Mesodermal cell (in vitro differentiated cells): ENCODE results near the gene HECTD3.
"Not testable (repeated sequence)": the region's sequence is repeated elsewhere in the genome, so short reads cannot be mapped to it uniquely, and the experiment has no call there.

Source experiments
- H3K27ac ChIP-seq: 2 replicates; pipeline ENCODE4 v1.7.0; 2013; ENCODE audit warnings: mild to moderate bottlenecking, low read depth, low read length, moderate library complexity; ENCODE audit not compliant: severe bottlenecking
- H3K36me3 ChIP-seq: 2 replicates; pipeline ENCODE4 v1.7.1; 2013; ENCODE audit warnings: mild to moderate bottlenecking, low read length, moderate library complexity; ENCODE audit not compliant: control insufficient read depth, insufficient read depth
- H3K4me1 ChIP-seq: one replicate; pipeline ENCODE4 v1.7.1; 2013; ENCODE audit warnings: mild to moderate bottlenecking, low read length; ENCODE audit not compliant: insufficient read depth, control insufficient read depth, poor library complexity, severe bottlenecking
- H3K4me3 ChIP-seq: 2 replicates; pipeline ENCODE4 v1.7.0; 2013; ENCODE audit warnings: low read length, control low read depth, mild to moderate bottlenecking; ENCODE audit not compliant: insufficient read depth, poor library complexity, severe bottlenecking; ENCODE audit errors: extremely low read depth
- H3K9me3 ChIP-seq: 2 replicates; pipeline ENCODE4 v1.7.1; 2013; ENCODE audit warnings: mild to moderate bottlenecking, low read length, moderate library complexity; ENCODE audit not compliant: control insufficient read depth
- WGBS, 2 experiments: methylation state at CpG; one replicate each; pipeline ENCODE4 v1.1.5; 2013; ENCODE audit warnings: missing lambda C conversion rate in 2 of 2; ENCODE audit not compliant: insufficient coverage in 2 of 2; 5-methylcytosine and 5-hydroxymethylcytosine counted together

The HECTD3 gene

DNA sequence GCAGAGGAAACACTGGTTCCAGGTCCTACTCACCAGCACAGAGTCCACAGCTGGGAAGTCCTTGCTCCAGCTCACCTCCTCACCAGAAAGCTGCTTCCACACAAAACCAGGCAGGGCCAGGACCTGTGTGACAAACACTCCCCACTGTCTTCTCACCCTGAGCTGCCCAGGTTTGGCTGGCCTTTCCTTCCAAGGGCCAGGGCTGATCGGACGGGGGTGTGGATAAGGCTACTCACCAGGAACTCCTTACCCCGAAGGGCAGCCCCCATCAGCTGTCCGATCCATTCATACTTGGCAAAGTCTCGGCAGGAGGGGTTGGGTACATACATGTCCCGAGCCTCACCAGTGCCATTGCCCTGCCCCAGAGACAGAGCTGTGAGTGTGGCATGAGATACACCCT lies 5.4 kb downstream of the HECTD3 start:
- Histone ChIP-seq H3K4me1 (peaks cover 7% of the 10 kb centered on the region), H3K9me3 (no peaks in the 10 kb centered on the region), H3K27ac (no peak overlapping the region), H3K36me3 (peaks cover 70% of the 10 kb centered on the region), H3K4me3 (no peak overlapping the region)
- 96 to 100% methylated on average over 6 of the region's 6 CpGs for WGBS, 2 experiments

DNA sequence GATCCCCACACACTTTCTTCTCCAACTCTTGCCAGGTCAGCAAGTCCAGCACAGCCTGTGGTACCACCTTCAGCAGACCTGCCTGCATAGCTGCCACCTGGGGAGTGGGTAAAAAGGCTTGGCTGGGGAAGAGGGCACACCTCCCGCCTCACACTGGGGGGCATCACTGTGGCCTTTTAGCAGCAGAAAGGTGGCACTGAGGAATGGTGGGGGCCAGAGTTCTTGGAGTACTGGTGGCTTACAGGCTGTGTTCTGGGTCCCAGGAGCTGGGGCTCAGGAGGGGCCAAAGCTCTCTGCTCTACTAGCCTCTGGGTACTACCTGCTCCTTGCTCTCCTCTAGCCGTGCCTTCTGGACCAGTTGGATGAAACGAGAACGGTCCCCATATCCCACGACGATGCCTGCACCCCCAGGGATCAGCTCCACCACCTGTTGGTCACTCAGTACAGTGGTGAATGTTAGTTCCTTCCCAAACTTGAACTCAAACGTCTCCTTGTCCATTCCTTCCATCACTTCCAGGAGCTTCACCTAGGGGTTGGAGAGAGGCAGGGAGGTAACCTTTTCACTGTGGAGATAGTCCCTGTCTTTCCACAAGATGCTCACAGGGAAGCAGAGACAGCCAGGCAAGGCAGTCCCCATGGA lies 6.7 kb downstream of the HECTD3 start:
- Histone ChIP-seq H3K27ac (no peak overlapping the region), H3K9me3 (no peaks in the 10 kb centered on the region), H3K36me3 (peaks cover 64% of the 10 kb centered on the region), H3K4me1 (no peaks in the 10 kb centered on the region), H3K4me3 (no peak overlapping the region)
- WGBS, 2 experiments, result no CpG with 5 or more reads among the region's 7 CpGs

DNA sequence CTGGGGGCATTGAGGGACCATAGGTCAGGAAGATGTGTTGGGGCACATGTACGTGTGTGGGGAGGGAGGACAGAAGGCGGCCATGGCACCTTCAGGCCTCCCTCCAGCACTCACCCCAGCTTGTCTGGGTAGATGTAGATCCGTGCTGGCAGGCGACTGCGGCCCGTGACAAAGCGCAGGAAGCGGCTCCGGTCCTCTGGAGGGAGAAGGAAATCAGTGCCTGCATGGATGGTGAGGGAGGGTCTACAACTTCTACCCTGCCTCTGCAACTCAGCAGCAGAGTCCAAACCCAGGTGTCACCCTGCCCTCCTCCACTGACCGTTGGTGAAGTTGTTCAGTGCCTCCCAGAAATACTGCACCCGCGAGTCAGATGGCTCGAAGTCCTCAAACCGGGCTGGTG lies 7.4 kb downstream of the HECTD3 start:
- 96 to 97% methylated on average over 11 of the region's 14 CpGs for WGBS, 2 experiments
- Histone ChIP-seq H3K36me3 (peaks cover 57% of the 10 kb centered on the region), H3K4me1 (no peaks in the 10 kb centered on the region), H3K9me3 (no peaks in the 10 kb centered on the region), H3K27ac (no peak overlapping the region), H3K4me3 (no peak overlapping the region)

DNA sequence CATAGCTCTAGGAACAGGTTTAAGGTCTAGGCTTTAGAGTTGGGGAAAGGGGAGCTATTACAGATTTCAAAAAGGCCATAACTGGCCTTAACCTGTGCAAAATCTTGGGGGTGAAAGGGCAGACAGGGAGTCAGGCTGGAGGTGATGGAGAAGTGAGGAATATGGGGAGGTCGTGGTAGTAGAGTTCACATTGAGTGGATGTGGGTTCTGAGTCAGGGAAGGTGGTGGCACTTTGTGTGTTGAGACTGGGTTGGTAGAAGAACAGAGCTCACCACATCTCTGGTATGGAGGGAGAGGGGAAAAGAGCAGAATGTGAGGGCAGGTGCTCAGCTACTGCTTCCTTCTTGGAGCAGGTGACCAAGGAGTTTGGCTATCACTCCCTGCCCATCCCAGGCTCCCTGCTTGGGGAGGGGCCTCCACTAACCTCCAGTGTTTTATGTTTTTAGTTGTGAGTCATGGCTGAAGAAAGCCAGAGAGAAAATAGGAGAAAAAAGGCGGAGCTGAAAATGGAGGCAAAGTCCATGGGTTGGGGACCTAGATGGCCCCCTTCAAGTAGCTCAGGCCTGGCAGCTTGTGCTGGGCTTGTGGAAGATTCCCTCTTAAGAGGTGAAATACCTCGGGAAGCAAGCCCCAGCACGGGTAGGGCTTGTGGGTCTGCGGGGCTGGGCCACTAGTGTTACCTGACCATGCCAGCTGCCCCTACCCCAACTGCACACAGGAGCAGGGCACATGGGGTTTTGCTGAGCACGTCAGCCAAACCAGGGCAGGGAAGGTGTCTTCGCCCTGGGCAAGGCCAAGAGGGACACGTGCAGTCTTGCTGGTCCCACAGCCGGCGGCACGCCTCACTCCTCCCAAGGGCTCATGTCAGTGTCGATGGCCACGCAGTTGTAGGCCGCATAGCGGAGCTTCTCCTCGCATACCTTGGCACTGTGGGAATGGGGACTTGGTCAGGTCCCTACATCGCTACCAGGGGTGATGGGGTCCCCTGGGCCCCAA lies 8.2 kb downstream of the HECTD3 start:
- H3K4me3 ChIP-seq, result no peak overlapping the region
- H3K36me3 ChIP-seq, result peaks cover 49% of the 10 kb centered on the region
- WGBS, 2 experiments, result 95 to 96% methylated on average over 15 to 17 of the region's 17 CpGs
- H3K4me1 ChIP-seq, result no peaks in the 10 kb centered on the region
- H3K27ac ChIP-seq, result no peak overlapping the region
- H3K9me3 ChIP-seq, result no peaks in the 10 kb centered on the region

DNA sequence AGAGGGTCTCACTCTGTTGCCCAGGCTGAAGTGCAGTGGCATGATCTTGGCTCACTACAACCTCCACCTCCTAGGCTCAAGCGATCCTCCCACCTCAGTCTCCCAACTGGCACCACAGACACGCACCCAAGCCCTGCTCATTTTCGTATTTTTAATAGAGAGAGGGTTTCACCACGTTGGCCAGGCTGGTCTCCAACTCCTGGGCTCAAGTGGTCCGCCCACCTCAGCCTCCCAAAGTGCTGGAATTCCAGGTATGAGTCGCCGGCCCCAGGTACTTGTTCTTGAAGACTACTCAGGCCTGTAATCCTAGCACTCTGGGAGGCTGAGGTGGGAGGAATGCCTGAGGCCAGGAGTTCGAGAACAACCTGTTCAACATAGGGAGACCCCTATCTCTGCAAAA lies 9.5 kb downstream of the HECTD3 start:
- WGBS, 2 experiments, result 92 to 93% methylated on average over 4 to 5 of the region's 8 CpGs
- not testable (repeated sequence) for H3K4me3 ChIP-seq, H3K9me3 ChIP-seq, H3K27ac ChIP-seq, H3K4me1 ChIP-seq
- H3K36me3 ChIP-seq, result peaks cover 35% of the 10 kb centered on the region

DNA sequence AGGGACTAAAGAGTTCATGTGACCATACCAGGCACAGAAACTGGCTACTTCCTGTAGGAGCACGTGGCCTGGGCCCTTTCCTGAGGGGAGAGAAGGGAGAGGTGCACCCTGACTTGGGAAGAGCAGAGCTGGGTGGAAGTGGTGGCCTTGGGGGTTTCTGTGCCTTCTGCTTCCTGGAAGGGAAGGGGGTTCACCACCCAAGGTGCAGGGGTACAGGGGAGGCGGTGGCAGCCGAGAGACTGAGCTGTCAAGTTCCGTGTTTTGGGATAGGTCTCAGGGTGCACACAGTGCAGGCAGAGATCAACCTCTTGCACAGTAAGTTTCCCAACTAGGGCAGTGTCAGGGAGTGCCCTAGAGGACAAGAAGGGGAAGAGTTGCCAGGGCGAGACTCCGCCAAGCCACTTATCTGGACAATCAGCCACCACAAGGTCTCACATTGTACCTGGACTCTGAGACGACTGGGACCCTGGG lies 10.1 kb downstream of the HECTD3 start:
- H3K4me1 ChIP-seq, result no peaks in the 10 kb centered on the region
- no peak overlapping the region for H3K27ac ChIP-seq
- no peaks in the 10 kb centered on the region for H3K9me3 ChIP-seq
- 96 to 98% methylated on average over 4 to 6 of the region's 7 CpGs for WGBS, 2 experiments
- H3K4me3 ChIP-seq, result no peak overlapping the region
- peaks cover 34% of the 10 kb centered on the region for H3K36me3 ChIP-seq

DNA sequence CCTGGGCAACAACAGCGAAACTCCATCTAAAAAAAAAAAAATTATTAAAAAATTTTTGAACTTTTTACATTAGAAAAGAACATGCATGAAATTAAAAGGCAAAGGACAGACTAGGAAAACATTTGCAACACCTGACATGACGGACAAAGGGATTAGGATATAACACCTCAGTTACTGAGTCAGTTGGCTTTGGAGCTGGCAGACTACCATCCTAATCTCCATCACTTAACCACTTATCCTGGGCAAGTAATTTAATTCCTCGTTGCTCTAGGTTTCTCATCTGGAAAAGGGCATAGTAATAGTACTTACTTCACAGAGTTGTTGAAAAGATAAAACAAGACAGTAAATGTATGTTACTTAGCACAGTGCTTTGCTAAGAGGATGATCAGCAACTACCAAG lies 11.9 kb downstream of the HECTD3 start:
- Histone ChIP-seq H3K9me3 (no peaks in the 10 kb centered on the region), H3K4me1 (no peaks in the 10 kb centered on the region), H3K4me3 (no peak overlapping the region), H3K27ac (no peak overlapping the region), H3K36me3 (peaks cover 16% of the 10 kb centered on the region)
- 75% methylated on average over 1 of the region's 3 CpGs; no CpG with 5 or more reads in 1 of the 2 experiments for WGBS, 2 experiments

DNA sequence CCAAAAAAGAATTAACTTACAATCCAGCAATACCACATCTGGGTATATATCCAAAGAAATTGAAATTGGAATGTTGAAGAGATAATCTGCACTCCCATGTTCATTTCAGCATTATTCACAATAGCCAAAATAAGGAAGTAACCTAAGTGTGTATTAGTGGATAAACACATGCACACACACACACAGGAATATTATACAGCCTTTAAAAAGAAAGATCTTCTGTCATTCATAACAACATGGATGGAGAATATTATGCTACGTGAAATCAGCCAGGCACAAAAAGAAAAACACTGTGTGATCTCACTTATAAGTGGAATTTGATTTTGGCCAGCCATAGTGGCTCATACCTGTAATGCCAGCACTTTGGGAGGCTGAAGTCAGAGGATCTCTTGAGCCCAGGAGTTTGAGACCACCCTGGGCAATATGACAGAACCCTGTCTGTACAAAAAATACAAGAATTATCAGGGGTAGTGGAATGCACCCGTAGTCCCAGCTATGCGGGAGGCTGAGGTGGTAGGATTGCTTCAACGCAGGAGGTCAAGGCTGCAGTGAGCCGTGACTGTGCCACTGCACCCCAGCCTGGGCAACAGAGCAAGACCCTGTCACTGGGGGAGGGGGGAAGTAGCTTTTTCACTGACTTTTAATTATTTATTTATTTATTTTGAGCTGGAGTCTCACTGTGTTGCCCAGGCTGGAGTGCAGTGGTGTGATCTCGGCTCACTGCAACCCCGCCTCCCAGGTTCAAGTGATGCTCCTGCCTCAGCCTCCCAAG lies 15.5 kb downstream of the HECTD3 start:
- H3K9me3 ChIP-seq, result no peaks in the 10 kb centered on the region
- no peak overlapping the region for H3K27ac ChIP-seq
- no peaks in the 10 kb centered on the region for H3K4me1 ChIP-seq
- H3K4me3 ChIP-seq, result no peak overlapping the region
- H3K36me3 ChIP-seq, result no peaks in the 10 kb centered on the region
- WGBS, 2 experiments, result 91% methylated on average over 5 of the region's 7 CpGs

DNA sequence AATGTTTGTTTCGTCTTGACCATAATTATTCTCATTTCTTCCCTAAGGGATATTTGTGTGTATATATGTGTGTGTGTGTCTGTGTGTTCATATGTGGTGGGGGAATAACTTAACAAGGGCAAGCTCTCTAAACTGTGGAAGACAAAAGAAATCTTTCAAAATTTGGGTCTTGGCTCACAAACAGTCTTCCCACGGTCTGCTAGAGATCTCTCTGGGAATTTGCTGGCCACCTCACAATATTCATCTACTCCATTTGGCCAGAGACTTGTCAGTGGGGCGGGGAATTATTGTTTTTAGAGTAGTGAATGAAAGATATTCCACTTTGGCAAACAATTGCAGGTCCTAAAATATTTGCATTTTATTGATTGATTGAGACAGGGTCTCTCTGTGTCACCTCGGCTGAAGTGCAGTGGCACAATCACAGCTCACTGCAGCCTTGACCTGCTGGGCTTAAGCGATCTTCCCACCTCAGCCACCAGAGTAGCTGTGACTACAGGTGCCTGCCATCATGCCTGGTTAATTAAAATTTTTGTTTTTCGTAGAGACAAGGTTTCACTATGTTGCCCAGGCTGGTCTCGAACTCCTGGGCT lies 16.7 kb downstream of the HECTD3 start:
- H3K4me3 ChIP-seq, result no peak overlapping the region
- H3K36me3 ChIP-seq, result no peaks in the 10 kb centered on the region
- 82 to 86% methylated on average over 4 of the region's 7 CpGs for WGBS, 2 experiments
- H3K27ac ChIP-seq, result no peak overlapping the region
- no peaks in the 10 kb centered on the region for H3K9me3 ChIP-seq
- H3K4me1 ChIP-seq, result no peaks in the 10 kb centered on the region

DNA sequence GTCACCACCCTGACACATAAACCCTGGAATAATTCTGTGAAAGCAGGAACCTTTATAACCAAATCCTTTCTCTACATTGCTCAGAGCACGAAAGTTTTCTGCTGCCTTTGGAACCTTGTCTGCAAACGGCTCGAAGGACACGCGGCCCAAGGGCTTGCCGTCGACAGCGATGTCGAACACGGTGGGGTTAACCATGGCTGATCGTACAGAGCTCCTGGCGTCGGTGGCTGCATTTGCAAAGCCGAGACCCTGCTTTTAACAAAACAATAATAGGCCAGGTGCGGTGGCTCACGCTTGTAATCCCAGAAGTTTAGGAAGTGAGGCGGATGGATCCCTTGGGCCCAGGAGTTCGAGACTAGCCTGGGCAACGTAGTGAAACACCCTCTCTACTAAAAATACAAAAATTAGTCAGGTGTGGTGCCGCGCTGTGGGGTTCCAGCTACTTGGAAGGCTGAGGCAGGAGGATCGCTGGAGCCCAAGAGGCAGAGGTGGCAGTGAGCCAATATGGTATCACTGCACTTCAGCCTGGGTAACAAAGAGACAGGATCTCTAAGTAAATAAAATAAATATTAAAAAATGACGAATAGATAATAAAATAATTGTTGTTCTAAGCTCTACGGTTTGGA lies 22.5 kb downstream of the HECTD3 start:
- Histone ChIP-seq H3K4me3 (no peak overlapping the region), H3K4me1 (no peaks in the 10 kb centered on the region), H3K9me3 (no peaks in the 10 kb centered on the region), H3K36me3 (no peaks in the 10 kb centered on the region), H3K27ac (no peak overlapping the region)
- 93 to 95% methylated on average over 19 to 20 of the region's 24 CpGs for WGBS, 2 experiments
